Pancreas (tissue), 10 donors: Measurements from ENCODE around the gene GABBR2. TPM values are rescaled to one million over a fixed set of nuclear protein-coding genes. Genes with fewer than 3 reads are reported as not detected.

Experiments
- ATAC-seq, 4 donors: fragments of 200-7000 bp; cut with Tn5 transposase; one replicate each; pipeline versions ENCODE4 v1.8.0 to v1.9.1; 2020; ENCODE audit warnings: mild to moderate bottlenecking in 4 of 4, moderate library complexity in 4 of 4
- DNase-seq, 6 donors: peaks; one replicate each; pipeline ENCODE4 v3.0.0-alpha.2; 2020
- FAIRE-seq: peaks from 2 replicates; lab custom pipeline; 2012; peaks lifted over from hg19 to GRCh38; lab: Jason Lieb, UNC
- H3K27ac ChIP-seq, 4 donors: fragments of 200-600 bp; sonication (generic); 1 replicate in 3 of 4; 2 replicates in 1 of 4; pipeline versions ENCODE4 v1.5.0 to v1.8.0; 2020
- H3K27me3 ChIP-seq, 4 donors: fragments of 200-600 bp; one replicate each; pipeline ENCODE4 v1.8.0; 2021
- H3K36me3 ChIP-seq, 3 donors: fragments of 200-600 bp; sonication (generic) in 1 of 3; one replicate each; pipeline versions ENCODE4 v1.5.0 to v1.8.0; 2020 to 2021
- H3K4me1 ChIP-seq, 3 donors: fragments of 200-600 bp; one replicate each; pipeline ENCODE4 v1.8.0; 2021
- H3K4me3 ChIP-seq, 4 donors: fragments of 200-600 bp; sonication (generic) in 2 of 4; one replicate each; pipeline versions ENCODE4 v1.5.0 to v1.8.0; 2020 to 2021
- H3K9me3 ChIP-seq, 4 donors: fragments of 200-600 bp; one replicate each; pipeline ENCODE4 v1.8.0; 2021
- WGBS, 2 donors: extraction: QIAGEN DNeasy Blood & Tissue Kit; methylation state at CpG; one replicate each; pipeline ENCODE4 v1.1.7; 2013; 5-methylcytosine and 5-hydroxymethylcytosine counted together
- intact Hi-C, 3 donors: fragments of 100-400 bp; cut with DNase I; formaldehyde crosslinking; loops; one replicate each; pipeline versions ENCODE4 v1.11.1 to v1.14.2; 2022
- polyA plus RNA-seq, 2 donors: library from polyadenylated mRNA; stranded (reverse); fragments of 200-250 nt; gene quantifications; one replicate each; pipeline ENCODE4 v1.2.3, GENCODE V29; 2013
- total RNA-seq, 6 donors: library from RNA; stranded (reverse); fragmentation: NEBNext Ultra II Directional in 4 of 6; extraction: Animal tissue kit (Norgen Biotek cat#: 25700) in 4 of 6; gene quantifications; one replicate each; pipeline versions ENCODE4 v1.2.1 to v1.2.4, GENCODE V29; 2021 to 2023
- TF ChIP-seq, protein P1 (sequence below), 4 donors: fragments of 200-600 bp; sonication (generic) in 3 of 4; IDR thresholded peaks; one replicate each; pipeline versions ENCODE4 v1.5.0 to v1.8.0; 2021; ENCODE audit warnings: antibody characterized with exemption in 4 of 4
- donor health status: healthy with polysubstance abuse.
- donor health status: DM: no; HTN: no; CAD: no; lungs with moderate emphysema.
- donor health status: DM: no; HTN: no; CAD: no.
- donor health status: control.
- donor health status: control.
- donor health status: Bipolar disorder and iron deficiency.
- donor health status: DM: yes; HTN: yes; CAD: no.
- donor health status: DM: no; HTN: no; CAD: no.
- donor health status: DM: no; HTN: no; CAD: no.
- donor health status: DM: yes; HTN: yes; CAD: no.

Gene GABBR2
- total and polyA plus RNA-seq, 8 donors, result 0.04 to 0.14 (median 0.07) TPM; not detected in 4

DNA sequence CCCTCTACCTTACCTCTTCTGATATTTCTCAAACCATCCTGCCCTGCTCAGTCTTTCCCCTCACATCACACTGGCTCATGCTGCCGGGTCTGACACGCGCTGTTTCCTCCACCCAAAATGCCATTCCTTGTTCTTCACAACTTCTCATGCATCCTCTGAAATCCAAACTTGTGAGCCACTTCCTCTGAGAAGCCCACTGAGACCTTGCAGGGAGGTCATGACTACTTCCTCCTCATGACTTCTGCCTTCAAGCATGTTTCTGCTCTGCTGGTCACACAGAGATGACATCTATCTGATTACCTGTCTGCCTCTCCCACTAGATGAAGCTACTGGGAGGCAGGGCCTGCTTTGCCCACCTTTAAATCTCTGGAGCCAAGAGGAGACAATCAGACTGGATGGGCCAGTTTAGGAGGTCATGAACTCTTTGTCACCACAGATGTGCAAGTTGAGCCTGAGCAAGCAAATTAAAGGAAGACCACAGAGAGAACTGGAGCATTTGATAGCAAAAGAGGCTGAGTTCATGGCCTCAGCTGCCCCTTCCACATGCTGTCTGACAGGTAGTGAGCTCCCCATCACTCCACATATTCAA, 333.5 kb downstream of the GABBR2 start:
- Histone ChIP-seq H3K4me1 (peaks cover 7 to 20% (median 10%) of the 10 kb centered on the region in 3 donors), H3K27me3 (no peaks in the 10 kb centered on the region), H3K36me3 (no peaks in the 10 kb centered on the region), H3K4me3 (no peak overlapping the region), H3K27ac (no peak overlapping the region), H3K9me3 (no peaks in the 10 kb centered on the region)
- DNase-seq (no peak), FAIRE-seq (no peak), ATAC-seq (no peak)
- TF ChIP-seq, protein P1, sequence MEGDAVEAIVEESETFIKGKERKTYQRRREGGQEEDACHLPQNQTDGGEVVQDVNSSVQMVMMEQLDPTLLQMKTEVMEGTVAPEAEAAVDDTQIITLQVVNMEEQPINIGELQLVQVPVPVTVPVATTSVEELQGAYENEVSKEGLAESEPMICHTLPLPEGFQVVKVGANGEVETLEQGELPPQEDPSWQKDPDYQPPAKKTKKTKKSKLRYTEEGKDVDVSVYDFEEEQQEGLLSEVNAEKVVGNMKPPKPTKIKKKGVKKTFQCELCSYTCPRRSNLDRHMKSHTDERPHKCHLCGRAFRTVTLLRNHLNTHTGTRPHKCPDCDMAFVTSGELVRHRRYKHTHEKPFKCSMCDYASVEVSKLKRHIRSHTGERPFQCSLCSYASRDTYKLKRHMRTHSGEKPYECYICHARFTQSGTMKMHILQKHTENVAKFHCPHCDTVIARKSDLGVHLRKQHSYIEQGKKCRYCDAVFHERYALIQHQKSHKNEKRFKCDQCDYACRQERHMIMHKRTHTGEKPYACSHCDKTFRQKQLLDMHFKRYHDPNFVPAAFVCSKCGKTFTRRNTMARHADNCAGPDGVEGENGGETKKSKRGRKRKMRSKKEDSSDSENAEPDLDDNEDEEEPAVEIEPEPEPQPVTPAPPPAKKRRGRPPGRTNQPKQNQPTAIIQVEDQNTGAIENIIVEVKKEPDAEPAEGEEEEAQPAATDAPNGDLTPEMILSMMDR (IDR thresholded peaks at IDR 0.05), result no peak
- 75 to 82% methylated on average over 3 of the region's 3 CpGs for WGBS, 2 donors
- intact Hi-C loops, result no loop called here

GRCh38 chr9:98374385-98375051, 334.2 kb downstream of the GABBR2 start:
- H3K4me1 ChIP-seq, result peaks cover 4 to 18% (median 10%) of the 10 kb centered on the region in 3 donors
- 9 to 12% methylated on average over 10 of the region's 10 CpGs for WGBS, 2 donors
- H3K27me3 ChIP-seq, result no peaks in the 10 kb centered on the region
- intact Hi-C loops, result no loop called here
- FAIRE-seq (no peak), DNase-seq (peak in 4 of 6 donors; percentile 46 to 78 (median 68)), ATAC-seq (peak; percentile 90 to 94 (median 94))
- H3K4me3 ChIP-seq, result no peak overlapping the region
- H3K9me3 ChIP-seq, result no peaks in the 10 kb centered on the region
- TF ChIP-seq, protein P1 (IDR thresholded peaks at IDR 0.05), result no peak
- H3K36me3 ChIP-seq, result no peaks in the 10 kb centered on the region
- H3K27ac ChIP-seq, result peak overlapping the region in 1 of 4 donors; percentile 44

DNA sequence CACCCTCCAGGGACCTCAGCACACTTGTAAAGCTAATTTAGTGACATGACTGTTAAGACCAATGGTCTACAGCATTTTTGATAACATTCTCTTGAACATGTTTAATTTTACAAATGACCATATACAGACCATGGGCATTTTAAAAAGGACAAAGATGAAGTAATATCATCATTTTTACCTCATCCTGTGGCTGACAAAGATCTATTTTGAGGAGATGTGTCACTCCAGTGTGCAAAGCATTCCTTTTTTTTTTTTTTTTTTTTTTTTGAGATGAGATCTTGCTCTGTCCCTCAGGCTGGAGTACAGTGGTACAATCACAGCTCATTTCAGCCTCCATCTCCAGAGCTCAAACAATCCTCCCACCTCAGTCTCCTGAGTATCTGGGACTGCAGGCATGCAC, 335.1 kb downstream of the GABBR2 start:
- DNase-seq, result no peak
- no peak overlapping the region for H3K4me3 ChIP-seq
- no peak overlapping the region for H3K27ac ChIP-seq
- intact Hi-C loops, result no loop called here
- no peak for ATAC-seq
- TF ChIP-seq, protein P1 (IDR thresholded peaks at IDR 0.05), result no peak
- H3K4me1 ChIP-seq, result peaks cover 4 to 18% (median 10%) of the 10 kb centered on the region in 3 donors
- H3K9me3 ChIP-seq, result no peaks in the 10 kb centered on the region
- no peaks in the 10 kb centered on the region for H3K36me3 ChIP-seq
- FAIRE-seq, result no peak
- no peaks in the 10 kb centered on the region for H3K27me3 ChIP-seq

GRCh38 chr9:98372077-98372836, 336.5 kb downstream of the GABBR2 start:
- Histone ChIP-seq H3K9me3 (no peaks in the 10 kb centered on the region), H3K4me1 (peaks cover 4 to 18% (median 10%) of the 10 kb centered on the region in 3 donors), H3K4me3 (no peak overlapping the region), H3K36me3 (no peaks in the 10 kb centered on the region), H3K27ac (no peak overlapping the region), H3K27me3 (no peaks in the 10 kb centered on the region)
- TF ChIP-seq, protein P1 (IDR thresholded peaks at IDR 0.05), result no peak
- intact Hi-C loops, result no loop called here
- no peak for ATAC-seq
- WGBS, 2 donors, result 64 to 74% methylated on average over 7 of the region's 7 CpGs
- DNase-seq, result no peak
- FAIRE-seq, result no peak
